A549 (cell line): Measurements from ENCODE around the gene SCYGR6. TPM values are rescaled to one million over a fixed set of nuclear protein-coding genes. Genes with fewer than 3 reads are reported as not detected.
A peak's percentile ranks its signal among the peaks of the same experiment; 100 is the strongest.
"Not testable (repeated sequence)": the region's sequence is repeated elsewhere in the genome, so short reads cannot be mapped to it uniquely, and the experiment has no call there.

Experiments
- ATAC-seq, 2 experiments: fragments of 200-7000 bp in 1 of 2; fragments of >200 bp in 1 of 2; cut with Nextera tagmentation in 1 of 2; cut with Tn5 transposase in 1 of 2; 3 replicates each; pipeline versions ENCODE4 v1.8.0 to v1.9.1; 2018 to 2020; ENCODE audit warnings: mild to moderate bottlenecking in 1 of 2, moderate library complexity in 1 of 2
- CTCF ChIA-PET: fragments of 300-600 bp; sonication (Branson Sonifier 250); formaldehyde crosslinking; extraction: SDS; loops from one replicate; lab custom pipeline; 2021; ENCODE audit warnings: antibody characterized with exemption, inconsistent platforms; lab: Yijun Ruan, JAX
- POLR2A ChIA-PET: fragments of 350-600 bp; formaldehyde crosslinking; extraction: SDS; loops from one replicate; lab custom pipeline; 2021; ENCODE audit warnings: antibody characterized with exemption, inconsistent platforms; lab: Yijun Ruan, JAX
- DNase-seq, 2 experiments: peaks; one replicate each; pipeline versions ENCODE4 v3.0.0 to v3.0.0-alpha.2; 2011 to 2016; ENCODE audit warnings: low read depth in 1 of 2, low spot score in 1 of 2
- FAIRE-seq: peaks from 2 replicates; lab custom pipeline; 2011; peaks lifted over from hg19 to GRCh38; lab: Jason Lieb, UNC
- H3K27ac ChIP-seq, 2 experiments: fragments of >200 bp; sonication (Bioruptor Twin); formaldehyde crosslinking; 3 replicates each; pipeline ENCODE4 v1.5.1; 2016 to 2017
- H3K4me1 ChIP-seq: fragments of >200 bp; sonication (Bioruptor Twin); formaldehyde crosslinking; 3 replicates; pipeline ENCODE4 v1.6.1; 2016
- H3K4me2 ChIP-seq: fragments of >200 bp; sonication (Bioruptor Twin); formaldehyde crosslinking; 3 replicates; pipeline ENCODE4 v1.6.1; 2016
- H3K4me3 ChIP-seq: fragments of >200 bp; sonication (Bioruptor Twin); formaldehyde crosslinking; 3 replicates; pipeline ENCODE4 v1.5.1; 2016
- H3K9me3 ChIP-seq: fragments of >200 bp; sonication (Bioruptor Twin); formaldehyde crosslinking; 3 replicates; pipeline ENCODE4 v1.6.1; 2016
- CBX2 ChIP-seq: fragments of 200-600 bp; sonication (generic); IDR thresholded peaks from 2 replicates; pipeline ENCODE4 v1.6.1; 2016; ENCODE audit warnings: low read depth, mild to moderate bottlenecking, borderline replicate concordance
- CHD4 ChIP-seq: fragments of 200-600 bp; sonication (generic); IDR thresholded peaks from 2 replicates; pipeline ENCODE4 v1.6.1; 2016; ENCODE audit warnings: antibody characterized with exemption, mild to moderate bottlenecking, borderline replicate concordance
- CTCF ChIP-seq: fragments of >200 bp; sonication (Bioruptor Twin); formaldehyde crosslinking; IDR thresholded peaks from 3 replicates; pipeline ENCODE4 v1.5.1; 2016
- EHF ChIP-seq: fragments of 250-450 bp; sonication (Bioruptor Pico); IDR thresholded peaks from 2 replicates; pipeline ENCODE4 v1.5.0; 2020; ENCODE audit warnings: mild to moderate bottlenecking
- HOXB5 ChIP-seq: fragments of 250-450 bp; sonication (Bioruptor Pico); IDR thresholded peaks from 2 replicates; pipeline ENCODE4 v1.5.0; 2020; ENCODE audit warnings: mild to moderate bottlenecking, moderate library complexity
- JUNB ChIP-seq: fragments of >200 bp; sonication (Bioruptor Twin); formaldehyde crosslinking; IDR thresholded peaks from 2 replicates; pipeline ENCODE4 v1.6.1; 2016
- MAX ChIP-seq: IDR thresholded peaks from 2 replicates; pipeline ENCODE4 v1.6.1; 2012
- MAZ ChIP-seq: fragments of 150-350 bp; IDR thresholded peaks from 2 replicates; pipeline ENCODE4 v1.6.1; 2014; ENCODE audit warnings: antibody characterized with exemption, low read depth, low read length, borderline replicate concordance
- POLR2A ChIP-seq: IDR thresholded peaks from 2 replicates; pipeline ENCODE4 v1.6.1; 2012; ENCODE audit warnings: mild to moderate bottlenecking, low read length
- REST ChIP-seq: fragments of 200-600 bp; sonication (generic); IDR thresholded peaks from 2 replicates; pipeline ENCODE4 v1.6.1; 2016; ENCODE audit warnings: antibody characterized with exemption, mild to moderate bottlenecking, moderate library complexity
- RNF2 ChIP-seq: fragments of 200-600 bp; sonication (generic); IDR thresholded peaks from 2 replicates; pipeline ENCODE4 v1.6.1; 2016; ENCODE audit warnings: low read depth, mild to moderate bottlenecking, antibody characterized with exemption, moderate library complexity, borderline replicate concordance
- SMC3 ChIP-seq: fragments of >200 bp; sonication (Bioruptor Twin); formaldehyde crosslinking; IDR thresholded peaks from 3 replicates; pipeline ENCODE4 v1.6.1; 2018; ENCODE audit warnings: inconsistent platforms
- ZSCAN20 ChIP-seq: fragments of 250-450 bp; sonication (Bioruptor Pico); IDR thresholded peaks from 2 replicates; pipeline ENCODE4 v1.8.0; 2022; ENCODE audit warnings: mild to moderate bottlenecking, moderate library complexity
- WGBS: methylation state at CpG from one replicate; pipeline ENCODE4 v1.1.6; 2017; ENCODE audit errors: missing lambda C conversion rate; 5-methylcytosine and 5-hydroxymethylcytosine counted together
- polyA plus RNA-seq, 4 experiments: library from polyadenylated mRNA; depleted of rRNA in 3 of 4; stranded (reverse); fragments of >200 nt; fragmentation: RNase III in 1 of 4; extraction: RNeasy Plus Mini Kit Qiagen cat#74134 plus additional on column Dnase treatment in 1 of 4; gene quantifications; 2 replicates in 3 of 4; 3 replicates in 1 of 4; pipeline ENCODE4 v1.2.3, GENCODE V29; 2011 to 2017

Gene SCYGR6
- polyA plus RNA-seq, 2 of the 4 experiments (the other 2 are of a cell fraction) = not detected

- no peak for TF ChIP-seq HOXB5 (CRISPR knock-in tag)
Measured at GRCh38 chr2:227748079-227748478, 23.5 kb upstream of the SCYGR6 start (continued).

GRCh38 chr2:227745594-227745993 lies 21.0 kb upstream of the SCYGR6 start, which contains the start of gene SCYGR8:
Gene SCYGR8, plus strand, starts transcription at chr2:227745894. Its CDS starts 0 bp downstream, at chr2:227745894.
- ATAC-seq (no peak), DNase-seq (no peak), FAIRE-seq (no peak)
- CTCF ChIA-PET = no interaction called here
- no peak within 1 kb of the TSS for H3K4me3 ChIP-seq
- H3K9me3 ChIP-seq = no peaks in the 10 kb centered on the region
- H3K27ac ChIP-seq = no peak within 1 kb of the TSS
- POLR2A ChIA-PET = no interaction called here
- WGBS = 93% methylated on average over 5 of the region's 9 CpGs
- no peaks in the 10 kb centered on the region for H3K4me1 ChIP-seq
- no peak for TF ChIP-seq SMC3
- TF ChIP-seq CBX2 = no peak
- TF ChIP-seq POLR2A = no peak
- no peak within 1 kb of the TSS for H3K4me2 ChIP-seq

- WGBS = 65% methylated on average over 7 of the region's 7 CpGs
- POLR2A ChIA-PET, H3K27ac ChIP-seq, ATAC-seq, H3K4me1 ChIP-seq, FAIRE-seq, H3K4me3 ChIP-seq, H3K4me2 ChIP-seq, H3K9me3 ChIP-seq: not testable (repeated sequence)
- DNase-seq = peak in 1 of 2 experiments; percentile 29
- CTCF ChIA-PET = interaction anchor here (0.6 kb wide), 1 partner anchor 18 kb away, joined by 3 read pairs; no protein-coding TSS in a partner anchor
Measured at GRCh38 chr2:227740705-227741104, 16.1 kb upstream of the SCYGR6 start.

- ChIA-PET POLR2A (no interaction called here), CTCF (interaction anchor here (0.6 to 2.2 kb wide), 3 partner anchors 27 to 259 kb away, joined by 3 to 9 read pairs (median 3); no protein-coding TSS in a partner anchor)
- no peak overlapping the region for H3K27ac ChIP-seq
- H3K4me1 ChIP-seq = no peaks in the 10 kb centered on the region
- ATAC-seq (no peak), FAIRE-seq (no peak), DNase-seq (no peak)
- TF ChIP-seq CBX2 (no peak), EHF (CRISPR knock-in tag) (no peak), MAX (no peak), ZSCAN20 (CRISPR knock-in tag) (no peak), RNF2 (no peak), REST (no peak), CHD4 (no peak), JUNB (no peak)
- H3K4me2 ChIP-seq = no peak overlapping the region
- no peak overlapping the region for H3K4me3 ChIP-seq
- WGBS = 92% methylated on average over 14 of the region's 14 CpGs
- H3K9me3 ChIP-seq = no peaks in the 10 kb centered on the region
Measured at GRCh38 chr2:227739351-227739750, 14.8 kb upstream of the SCYGR6 start.

GRCh38 chr2:227728035-227728434 lies 3.5 kb upstream of the SCYGR6 start, which contains the start of gene SCYGR7:
Gene SCYGR7, plus strand, starts transcription at chr2:227728335. Its CDS starts 0 bp downstream, at chr2:227728335.
- DNase-seq (no peak), ATAC-seq (no peak), FAIRE-seq (no peak)
- Histone ChIP-seq H3K4me1 (peaks cover 3% of the 10 kb centered on the region; the same call in 2 of the 3 replicates), H3K27ac (no peak within 1 kb of the TSS), H3K9me3 (no peaks in the 10 kb centered on the region), H3K4me3 (no peak within 1 kb of the TSS), H3K4me2 (no peak within 1 kb of the TSS)
- ChIA-PET POLR2A (no interaction called here), CTCF (no interaction called here)
- WGBS = 55% methylated on average over 2 of the region's 5 CpGs
- TF ChIP-seq CTCF = no peak
- no peak for TF ChIP-seq MAZ
- TF ChIP-seq JUNB = no peak

GRCh38 chr2:227722821-227723220 lies 1.7 kb downstream of the SCYGR6 start:
- ATAC-seq, FAIRE-seq, DNase-seq, POLR2A ChIA-PET, H3K9me3 ChIP-seq, H3K4me3 ChIP-seq: not testable (repeated sequence)
- CTCF ChIA-PET = interaction anchor here (1.2 kb wide), 1 partner anchor 44 kb away, joined by 4 read pairs; no protein-coding TSS in a partner anchor
- peaks cover 15% of the 10 kb centered on the region for H3K4me1 ChIP-seq
- peak overlapping the region in 1 of 2 experiments; percentile 17; a peak in 1 of 6 replicates for H3K27ac ChIP-seq
- WGBS = 54% methylated on average over 7 of the region's 7 CpGs
- peak overlapping the region; percentile 38 for H3K4me2 ChIP-seq
